ENCODE data around the gene ADRA2C.

ADRA2C gene

GRCh38 chr4:3776166-3777032 is 10.2 kb downstream of the ADRA2C start:
- DNase-seq (ENCODE audit: low read depth in 2 of 2): no peak

- DNase-seq (ENCODE audit: low read depth in 2 of 2): no peak
Measured at GRCh38 chr4:3777033-3777390, 10.8 kb downstream of the ADRA2C start.

GRCh38 chr4:3777669-3778068 is 11.5 kb downstream of the ADRA2C start:
- DNase-seq (ENCODE audit: low read depth in 2 of 2): no peak

- no peak for DNase-seq (ENCODE audit: low read depth in 2 of 2)
Measured at GRCh38 chr4:3779509-3779908, 13.3 kb downstream of the ADRA2C start.

GRCh38 chr4:3780347-3781171 is 14.4 kb downstream of the ADRA2C start:
- DNase-seq (ENCODE audit: low read depth in 2 of 2): no peak

GRCh38 chr4:3781193-3781886 is 15.2 kb downstream of the ADRA2C start:
- DNase-seq (ENCODE audit: low read depth in 2 of 2): no peak

GRCh38 chr4:3781997-3782930 is 16.1 kb downstream of the ADRA2C start:
- DNase-seq (ENCODE audit: low read depth in 2 of 2): no peak

- DNase-seq (ENCODE audit: low read depth in 2 of 2): no peak
Measured at GRCh38 chr4:3783693-3784306, 17.6 kb downstream of the ADRA2C start.

GRCh38 chr4:3784454-3785291 is 18.5 kb downstream of the ADRA2C start:
- DNase-seq (ENCODE audit: low read depth in 2 of 2): no peak

- no peak for DNase-seq (ENCODE audit: low read depth in 2 of 2)
Measured at GRCh38 chr4:3785292-3785565, 19.0 kb downstream of the ADRA2C start.

GRCh38 chr4:3786196-3786869 is 20.1 kb downstream of the ADRA2C start:
- DNase-seq (ENCODE audit: low read depth in 2 of 2): no peak

GRCh38 chr4:3787489-3788365 is 21.5 kb downstream of the ADRA2C start:
- DNase-seq (ENCODE audit: low read depth in 2 of 2): no peak

GRCh38 chr4:3788366-3788660 is 22.1 kb downstream of the ADRA2C start:
- no peak for DNase-seq (ENCODE audit: low read depth in 2 of 2)

- DNase-seq (ENCODE audit: low read depth in 2 of 2): no peak
Measured at GRCh38 chr4:3789587-3789986, 23.4 kb downstream of the ADRA2C start.

GRCh38 chr4:3790006-3790561 is 23.9 kb downstream of the ADRA2C start:
- no peak for DNase-seq (ENCODE audit: low read depth in 2 of 2)

GRCh38 chr4:3791256-3791655 is 25.1 kb downstream of the ADRA2C start:
- DNase-seq (ENCODE audit: low read depth in 2 of 2): no peak

- no peak for DNase-seq (ENCODE audit: low read depth in 2 of 2)
Measured at GRCh38 chr4:3791910-3792542, 25.8 kb downstream of the ADRA2C start.

GRCh38 chr4:3792813-3793212 is 26.6 kb downstream of the ADRA2C start:
- no peak for DNase-seq (ENCODE audit: low read depth in 2 of 2)
